HepG2 (cell line): Measurements from ENCODE around the gene SLC25A45. TPM values are rescaled to one million over a fixed set of nuclear protein-coding genes. Genes with fewer than 3 reads are reported as not detected.
A peak's percentile ranks its signal among the peaks of the same experiment; 100 is the strongest.

ENCODE experiments used
- ARID4A ChIP-seq: sonication (generic); formaldehyde crosslinking; IDR thresholded peaks from 2 replicates; pipeline ENCODE4 v1.5.0; 2020; ENCODE audit warnings: mild to moderate bottlenecking, missing genetic modification reagents, borderline replicate concordance
- ATAD3A ChIP-seq: sonication (generic); formaldehyde crosslinking; IDR thresholded peaks from 2 replicates; pipeline ENCODE4 v1.4.0; 2020; ENCODE audit warnings: missing genetic modification reagents
- FLYWCH1 ChIP-seq: sonication (generic); formaldehyde crosslinking; IDR thresholded peaks from 2 replicates; pipeline ENCODE4 v1.8.1; 2023; ENCODE audit warnings: mild to moderate bottlenecking, missing genetic modification reagents
- GATAD2A ChIP-seq: IDR thresholded peaks from 2 replicates; pipeline ENCODE4 v1.6.1; 2016
- KDM6A ChIP-seq: IDR thresholded peaks from 2 replicates; pipeline ENCODE4 v1.6.1; 2016; ENCODE audit warnings: low read depth
- MAFF ChIP-seq: IDR thresholded peaks from 2 replicates; pipeline ENCODE4 v1.6.1; 2011; ENCODE audit warnings: low read depth, low read length, improper control_type of control experiment
- MED1 ChIP-seq: sonication (generic); formaldehyde crosslinking; IDR thresholded peaks from 2 replicates; pipeline ENCODE4 v1.4.0; 2020; ENCODE audit warnings: missing genetic modification reagents
- MED13 ChIP-seq: sonication (generic); formaldehyde crosslinking; IDR thresholded peaks from 2 replicates; pipeline ENCODE4 v1.5.0; 2020; ENCODE audit warnings: missing genetic modification reagents
- NCOR1 ChIP-seq: fragments of 200-600 bp; sonication (generic); IDR thresholded peaks from 2 replicates; pipeline ENCODE4 v1.7.0; 2017; ENCODE audit warnings: antibody characterized with exemption, low read length, borderline replicate concordance
- NR2F1 ChIP-seq, 2 experiments: fragments of 450-650 bp in 1 of 2; formaldehyde crosslinking in 1 of 2; IDR thresholded peaks; 2 replicates each; pipeline versions ENCODE4 v1.5.0 to v1.6.1; 2016 to 2020; ENCODE audit warnings: mild to moderate bottlenecking in 1 of 2, missing compliant biosample characterization in 1 of 2, missing genetic modification reagents in 1 of 2, moderate library complexity in 1 of 2
- PITX1 ChIP-seq: sonication (generic); formaldehyde crosslinking; IDR thresholded peaks from 2 replicates; pipeline ENCODE4 v1.5.1; 2020; ENCODE audit warnings: mild to moderate bottlenecking, missing genetic modification reagents
- POLR2AphosphoS2 ChIP-seq: IDR thresholded peaks from 2 replicates; pipeline ENCODE4 v1.6.1; 2011; ENCODE audit warnings: low read depth, low read length, improper control_type of control experiment
- POLR2G ChIP-seq: fragments of 200-400 bp; formaldehyde crosslinking; IDR thresholded peaks from 2 replicates; pipeline ENCODE4 v1.6.1; 2018; ENCODE audit warnings: mild to moderate bottlenecking, low read depth, low read length, moderate library complexity
- SAP130 ChIP-seq: IDR thresholded peaks from 2 replicates; pipeline ENCODE4 v1.6.1; 2016; ENCODE audit warnings: low read depth
- SMC3 ChIP-seq: IDR thresholded peaks from 2 replicates; pipeline ENCODE4 v1.6.1; 2011; ENCODE audit warnings: low read length, improper control_type of control experiment
- SRSF4 ChIP-seq: fragments of 200-400 bp; formaldehyde crosslinking; IDR thresholded peaks from one replicate; pipeline ENCODE4 v1.6.1; 2018; ENCODE audit warnings: mild to moderate bottlenecking, low read depth, low read length, moderate library complexity; ENCODE audit not compliant: poor library complexity, severe bottlenecking
- TFDP2 ChIP-seq: sonication (generic); formaldehyde crosslinking; IDR thresholded peaks from 2 replicates; pipeline ENCODE4 v1.4.0; 2020; ENCODE audit warnings: missing genetic modification reagents
- ZC3H4 ChIP-seq: sonication (generic); formaldehyde crosslinking; IDR thresholded peaks from 2 replicates; pipeline ENCODE4 v1.4.0; 2020; ENCODE audit warnings: missing genetic modification reagents, borderline replicate concordance
- ZFP36 ChIP-seq: fragments of 150-350 bp; IDR thresholded peaks from 2 replicates; pipeline ENCODE4 v1.6.1; 2018; ENCODE audit warnings: borderline replicate concordance, low read length, low read depth; ENCODE audit not compliant: partially characterized antibody
- ZNF333 ChIP-seq: sonication (generic); formaldehyde crosslinking; IDR thresholded peaks from 2 replicates; pipeline ENCODE4 v1.4.0; 2020; ENCODE audit warnings: mild to moderate bottlenecking, missing genetic modification reagents, borderline replicate concordance
- ZNF414 ChIP-seq: sonication (generic); formaldehyde crosslinking; IDR thresholded peaks from 2 replicates; pipeline ENCODE4 v1.5.0; 2020; ENCODE audit warnings: missing genetic modification reagents
- ZNF460 ChIP-seq: sonication (generic); formaldehyde crosslinking; IDR thresholded peaks from 2 replicates; pipeline ENCODE4 v1.5.1; 2020; ENCODE audit warnings: missing genetic modification reagents, mild to moderate bottlenecking, borderline replicate concordance
- ZNF777 ChIP-seq: sonication (generic); formaldehyde crosslinking; IDR thresholded peaks from 2 replicates; pipeline ENCODE4 v1.4.0; 2020; ENCODE audit warnings: missing genetic modification reagents
- ZNF792 ChIP-seq: IDR thresholded peaks from 2 replicates; pipeline ENCODE4 v1.6.1; 2016
- ZNF839 ChIP-seq: sonication (generic); formaldehyde crosslinking; IDR thresholded peaks from 2 replicates; pipeline ENCODE4 v1.4.0; 2020; ENCODE audit warnings: missing genetic modification reagents, mild to moderate bottlenecking, borderline replicate concordance
- polyA plus RNA-seq, 8 experiments: library from polyadenylated mRNA; depleted of rRNA in 3 of 8; stranded (reverse) in 7 of 8; unstranded in 1 of 8; fragments of >200 nt; fragmentation: Illumina TruSeq in 4 of 8; extraction: Trizol in 4 of 8; gene quantifications; 2 replicates each; pipeline versions ENCODE4 v1.2.1 to v1.2.3, GENCODE V29; 2011 to 2016; ENCODE audit warnings: low read depth in 4 of 8, missing spikeins in 1 of 8, mixed read lengths in 1 of 8; ENCODE audit not compliant: insufficient read depth in 1 of 8
- total RNA-seq, 5 experiments: library from RNA; depleted of rRNA; stranded (reverse); fragments of >200 nt; fragmentation: Illumina TruSeq; extraction: Trizol; gene quantifications; 2 replicates each; pipeline ENCODE4 v1.2.3, GENCODE V29; 2016; ENCODE audit warnings: low read depth in 1 of 5

Gene SLC25A45
- total and polyA plus RNA-seq, 2 of the 13 experiments (the other 11 are each of a cell fraction or from before 2014, with no cell fraction given), result 1.2 to 3.4 TPM

GRCh38 chr11:65425105-65425970 is 42.9 kb upstream of the SLC25A45 start (continued):
- TF ChIP-seq FLYWCH1 (CRISPR knock-in tag) (no peak), MED13 (CRISPR knock-in tag) (0 out of 2 replicates have a peak, but pooled peaks have one; percentile 31), SRSF4 (peak; percentile 35), ZNF792 (CRISPR knock-in tag) (no peak), ZNF777 (CRISPR knock-in tag) (0 out of 2 replicates have a peak, but pooled peaks have one; percentile 22), ZNF839 (no peak), NCOR1 (peak; percentile 7; the same call in 1 of the 2 replicates), SMC3 (peak; percentile 8; the same call in 1 of the 2 replicates), KDM6A (CRISPR knock-in tag) (no peak), POLR2G (peak; percentile 80), NR2F1 (CRISPR knock-in tag; IDR thresholded peaks at IDR 0.05) (0 out of 4 replicates have a peak, but pooled peaks of 1 of the 2 experiments have one; percentile 27), SAP130 (0 out of 2 replicates have a peak, but pooled peaks have one; percentile 24), ARID4A (no peak), ZC3H4 (peak; percentile 42; the same call in 1 of the 2 replicates), POLR2AphosphoS2 (peak; percentile 93), ATAD3A (CRISPR knock-in tag) (no peak), ZNF414 (no peak), TFDP2 (CRISPR knock-in tag) (no peak), ZNF333 (CRISPR knock-in tag) (no peak), MAFF (0 out of 2 replicates have a peak, but pooled peaks have one; percentile 36), PITX1 (CRISPR knock-in tag) (no peak), ZNF460 (CRISPR knock-in tag) (no peak), ZFP36 (no peak), MED1 (CRISPR knock-in tag) (peak; percentile 21; the same call in 1 of the 2 replicates), GATAD2A (CRISPR knock-in tag) (0 out of 2 replicates have a peak, but pooled peaks have one; percentile 5)
